Measurements from ENCODE around the gene NUDT9. TPM values are rescaled to one million over a fixed set of nuclear protein-coding genes. Genes with fewer than 3 reads are reported as not detected.

NUDT9 gene
- total and polyA plus RNA-seq, 2 donors (not counting 1 experiment from before 2014, with no cell fraction given) = 18.8 to 29.2 TPM

- Histone ChIP-seq H3K4me1 (ENCODE audit: control insufficient read depth, extremely low read depth, insufficient read depth, low read length) (no peaks in the 10 kb centered on the region), H3K9ac (ENCODE audit: insufficient read depth, low read length) (no peak overlapping the region), H3K27me3 (ENCODE audit: control insufficient read depth, insufficient read depth, low read length) (no peaks in the 10 kb centered on the region), H3K36me3 (ENCODE audit: control insufficient read depth, insufficient read depth, low read length) (no peaks in the 10 kb centered on the region), H4K20me1 (ENCODE audit: control insufficient read depth, extremely low read depth, insufficient read depth, low read length) (no peaks in the 10 kb centered on the region), H2AFZ (ENCODE audit: low read length) (no peak overlapping the region), H3K4me3 (replicated peaks in 1 of 4; ENCODE audit: control extremely low read depth in 1 of 4, insufficient read depth in 1 of 4, low read depth in 3 of 4, low read length in 4 of 4) (no peak overlapping the region), H3K9me3 (ENCODE audit: control insufficient read depth, insufficient read depth, low read depth, low read length) (no peaks in the 10 kb centered on the region), H3K79me2 (ENCODE audit: control insufficient read depth, insufficient read depth, low read length) (no peaks in the 10 kb centered on the region), H3K27ac (ENCODE audit: insufficient read depth, low read length) (no peak overlapping the region), H3K4me2 (ENCODE audit: extremely low read depth, insufficient read depth, low read length) (no peak overlapping the region)
- no peak for TF ChIP-seq EZH2 (IDR thresholded peaks at IDR 0.05; ENCODE audit: low read length, missing control alignments)
- no peak for TF ChIP-seq CTCF (conservative IDR thresholded peaks at IDR 0.05 in 1 of 2, IDR thresholded peaks at IDR 0.05 in 1 of 2; ENCODE audit: low read depth in 1 of 2, low read length in 2 of 2)
- peak; percentile 14 to 46 for DNase-seq (ENCODE audit: low read depth in 2 of 2)
These were observed 12.2 kb upstream of the NUDT9 start for GRCh38 chr4:87410157-87410556.

GRCh38 chr4:87410679-87411078, 11.7 kb upstream of the NUDT9 start:
- Histone ChIP-seq H2AFZ (ENCODE audit: low read length) (no peak overlapping the region), H3K79me2 (ENCODE audit: control insufficient read depth, insufficient read depth, low read length) (no peaks in the 10 kb centered on the region), H3K27ac (ENCODE audit: insufficient read depth, low read length) (no peak overlapping the region), H3K4me2 (ENCODE audit: extremely low read depth, insufficient read depth, low read length) (no peak overlapping the region), H3K27me3 (ENCODE audit: control insufficient read depth, insufficient read depth, low read length) (no peaks in the 10 kb centered on the region), H3K36me3 (ENCODE audit: control insufficient read depth, insufficient read depth, low read length) (no peaks in the 10 kb centered on the region), H3K4me1 (ENCODE audit: control insufficient read depth, extremely low read depth, insufficient read depth, low read length) (no peaks in the 10 kb centered on the region), H3K9ac (ENCODE audit: insufficient read depth, low read length) (no peak overlapping the region), H3K4me3 (replicated peaks in 1 of 4; ENCODE audit: control extremely low read depth in 1 of 4, insufficient read depth in 1 of 4, low read depth in 3 of 4, low read length in 4 of 4) (no peak overlapping the region), H3K9me3 (ENCODE audit: control insufficient read depth, insufficient read depth, low read depth, low read length) (no peaks in the 10 kb centered on the region), H4K20me1 (ENCODE audit: control insufficient read depth, extremely low read depth, insufficient read depth, low read length) (no peaks in the 10 kb centered on the region)
- peak in 1 of 2 donors; percentile 40 for DNase-seq (ENCODE audit: low read depth in 2 of 2)
- TF ChIP-seq CTCF (conservative IDR thresholded peaks at IDR 0.05 in 1 of 2, IDR thresholded peaks at IDR 0.05 in 1 of 2; ENCODE audit: low read depth in 1 of 2, low read length in 2 of 2) = no peak
- TF ChIP-seq EZH2 (IDR thresholded peaks at IDR 0.05; ENCODE audit: low read length, missing control alignments) = no peak

- no peak overlapping the region for H3K9ac ChIP-seq (ENCODE audit: insufficient read depth, low read length)
- no peak overlapping the region for H2AFZ ChIP-seq (ENCODE audit: low read length)
- H3K9me3 ChIP-seq (ENCODE audit: control insufficient read depth, insufficient read depth, low read depth, low read length) = no peaks in the 10 kb centered on the region
- H4K20me1 ChIP-seq (ENCODE audit: control insufficient read depth, extremely low read depth, insufficient read depth, low read length) = no peaks in the 10 kb centered on the region
- no peaks in the 10 kb centered on the region for H3K4me1 ChIP-seq (ENCODE audit: control insufficient read depth, extremely low read depth, insufficient read depth, low read length)
- no peak overlapping the region for H3K4me2 ChIP-seq (ENCODE audit: extremely low read depth, insufficient read depth, low read length)
- no peak for DNase-seq (ENCODE audit: low read depth in 2 of 2)
- H3K36me3 ChIP-seq (ENCODE audit: control insufficient read depth, insufficient read depth, low read length) = no peaks in the 10 kb centered on the region
- H3K79me2 ChIP-seq (ENCODE audit: control insufficient read depth, insufficient read depth, low read length) = no peaks in the 10 kb centered on the region
- H3K27ac ChIP-seq (ENCODE audit: insufficient read depth, low read length) = no peak overlapping the region
- H3K27me3 ChIP-seq (ENCODE audit: control insufficient read depth, insufficient read depth, low read length) = no peaks in the 10 kb centered on the region
- H3K4me3 ChIP-seq (replicated peaks in 1 of 4; ENCODE audit: control extremely low read depth in 1 of 4, insufficient read depth in 1 of 4, low read depth in 3 of 4, low read length in 4 of 4) = no peak overlapping the region
- TF ChIP-seq EZH2 (IDR thresholded peaks at IDR 0.05; ENCODE audit: low read length, missing control alignments) = no peak
- no peak for TF ChIP-seq CTCF (conservative IDR thresholded peaks at IDR 0.05 in 1 of 2, IDR thresholded peaks at IDR 0.05 in 1 of 2; ENCODE audit: low read depth in 1 of 2, low read length in 2 of 2)
These were observed 7.6 kb upstream of the NUDT9 start for GRCh38 chr4:87414816-87415215.

Data from fibroblast of lung (primary cell).